ENCODE data around the gene SRRM5. TPM values are rescaled to one million over a fixed set of nuclear protein-coding genes. Genes with fewer than 3 reads are reported as not detected.

Gene SRRM5
- total RNA-seq, 3 donors from 2014 or later (not counting 1 experiment from before 2014, with no cell fraction given), result 0.24 to 0.75 (median 0.50) TPM

DNA sequence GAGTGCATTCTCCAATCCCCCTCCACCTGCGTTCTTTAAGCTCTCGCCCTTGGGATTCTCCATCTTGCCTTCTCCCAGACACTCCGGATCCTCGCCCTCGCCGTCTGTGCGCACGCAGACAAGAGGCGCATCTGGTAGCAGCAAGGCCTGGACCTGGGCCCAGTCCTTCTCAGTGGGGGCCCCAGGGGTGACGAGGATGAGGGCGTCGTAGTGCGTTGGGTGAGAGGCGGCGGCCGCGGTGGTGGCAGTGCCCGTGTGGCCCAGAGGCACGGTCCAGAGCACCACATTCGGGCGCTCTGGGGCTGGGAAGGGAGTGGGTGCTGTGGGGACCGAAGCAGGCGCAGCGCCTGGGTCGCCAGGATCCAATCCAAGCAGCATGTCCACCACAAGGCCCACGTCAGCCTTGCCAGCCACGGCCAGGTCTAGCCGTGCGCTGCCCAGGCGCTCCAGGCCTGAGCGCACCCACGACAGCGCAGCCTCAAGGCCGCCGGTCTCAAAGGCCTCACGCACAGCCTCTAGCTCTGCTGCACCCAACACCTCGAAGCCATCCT, 19.0 kb upstream of the SRRM5 start:
- no peaks in the 10 kb centered on the region for H3K27me3 Mint-ChIP-seq (ENCODE audit: low read depth in 2 of 2)
- H3K36me3 Mint-ChIP-seq, result no peaks in the 10 kb centered on the region
- H3K4me3 Mint-ChIP-seq, result peak overlapping the region; percentile 39
- TF ChIP-seq, protein P1, sequence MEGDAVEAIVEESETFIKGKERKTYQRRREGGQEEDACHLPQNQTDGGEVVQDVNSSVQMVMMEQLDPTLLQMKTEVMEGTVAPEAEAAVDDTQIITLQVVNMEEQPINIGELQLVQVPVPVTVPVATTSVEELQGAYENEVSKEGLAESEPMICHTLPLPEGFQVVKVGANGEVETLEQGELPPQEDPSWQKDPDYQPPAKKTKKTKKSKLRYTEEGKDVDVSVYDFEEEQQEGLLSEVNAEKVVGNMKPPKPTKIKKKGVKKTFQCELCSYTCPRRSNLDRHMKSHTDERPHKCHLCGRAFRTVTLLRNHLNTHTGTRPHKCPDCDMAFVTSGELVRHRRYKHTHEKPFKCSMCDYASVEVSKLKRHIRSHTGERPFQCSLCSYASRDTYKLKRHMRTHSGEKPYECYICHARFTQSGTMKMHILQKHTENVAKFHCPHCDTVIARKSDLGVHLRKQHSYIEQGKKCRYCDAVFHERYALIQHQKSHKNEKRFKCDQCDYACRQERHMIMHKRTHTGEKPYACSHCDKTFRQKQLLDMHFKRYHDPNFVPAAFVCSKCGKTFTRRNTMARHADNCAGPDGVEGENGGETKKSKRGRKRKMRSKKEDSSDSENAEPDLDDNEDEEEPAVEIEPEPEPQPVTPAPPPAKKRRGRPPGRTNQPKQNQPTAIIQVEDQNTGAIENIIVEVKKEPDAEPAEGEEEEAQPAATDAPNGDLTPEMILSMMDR (IDR thresholded peaks at IDR 0.05), result no peak
- Histone ChIP-seq H3K4me1 (ENCODE audit: control insufficient read depth, insufficient read depth, low read length) (peaks cover 35% of the 10 kb centered on the region), H3K9me3 (ENCODE audit: control insufficient read depth, insufficient read depth, low read length) (no peaks in the 10 kb centered on the region), H3K4me3 (ENCODE audit: low read length) (no peak overlapping the region), H3K27me3 (ENCODE audit: control insufficient read depth, insufficient read depth, low read length) (no peaks in the 10 kb centered on the region), H3K36me3 (ENCODE audit: control insufficient read depth, insufficient read depth, low read length) (peaks cover 11% of the 10 kb centered on the region), H3K27ac (ENCODE audit: low read length) (no peak overlapping the region)
- H3K27ac Mint-ChIP-seq, result peak overlapping the region in 1 of 2 donors; percentile 86
- intact Hi-C loops (cut with micrococcal nuclease), result no loop called here
- H3K4me1 Mint-ChIP-seq, result peaks cover 39 to 61% of the 10 kb centered on the region in 2 donors
- ATAC-seq, result no peak
- whole genome bisulfite sequencing (ENCODE audit: insufficient coverage), result 97% methylated on average over 37 of the region's 37 CpGs
- no peak for DNase-seq
- H3K9me3 Mint-ChIP-seq, result no peaks in the 10 kb centered on the region

DNA sequence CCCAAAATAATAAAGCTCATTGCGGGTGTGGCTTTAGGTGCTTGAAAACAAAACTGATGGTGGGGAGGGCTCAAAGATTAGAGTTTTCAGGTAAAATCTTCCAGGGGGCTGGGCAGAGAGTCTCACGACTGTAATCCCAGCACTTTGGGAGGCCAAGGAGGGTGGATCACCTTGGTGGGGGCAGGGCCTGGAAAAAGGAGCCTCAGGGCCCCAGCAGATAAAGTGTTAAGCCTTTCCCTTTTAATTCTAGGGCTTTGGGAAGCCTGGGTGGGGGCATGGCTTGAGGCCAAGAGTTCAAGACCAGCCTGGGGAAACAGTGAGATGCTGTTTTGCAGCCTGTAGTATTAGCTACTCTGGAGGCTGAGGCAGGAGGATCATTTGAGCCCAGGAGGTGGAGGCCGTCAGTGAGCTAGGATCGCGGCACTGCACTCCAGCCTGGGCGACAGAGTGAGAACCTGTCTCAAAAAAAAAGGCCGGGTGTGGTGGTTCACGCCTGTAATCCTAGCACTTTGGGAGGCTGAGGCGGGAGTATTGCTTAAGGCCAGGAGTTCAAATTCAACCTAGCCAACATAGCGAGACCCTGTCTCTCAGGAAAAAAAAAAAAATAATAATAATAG, 17.7 kb upstream of the SRRM5 start:
- H3K9me3 Mint-ChIP-seq, result no peaks in the 10 kb centered on the region
- ATAC-seq (no peak), DNase-seq (no peak)
- intact Hi-C loops (cut with micrococcal nuclease), result loop anchor here (1.0 kb wide), 2 partner anchors 39 to 60 kb away; no protein-coding TSS in a partner anchor
- Histone ChIP-seq H3K4me1 (ENCODE audit: control insufficient read depth, insufficient read depth, low read length) (peaks cover 35% of the 10 kb centered on the region), H3K9me3 (ENCODE audit: control insufficient read depth, insufficient read depth, low read length) (no peaks in the 10 kb centered on the region), H3K27me3 (ENCODE audit: control insufficient read depth, insufficient read depth, low read length) (no peaks in the 10 kb centered on the region), H3K36me3 (ENCODE audit: control insufficient read depth, insufficient read depth, low read length) (peaks cover 15% of the 10 kb centered on the region), H3K4me3 (ENCODE audit: low read length) (peak overlapping the region; percentile 64), H3K27ac (ENCODE audit: low read length) (no peak overlapping the region)
- H3K27me3 Mint-ChIP-seq (ENCODE audit: low read depth in 2 of 2), result no peaks in the 10 kb centered on the region
- WGBS (ENCODE audit: insufficient coverage), result 93% methylated on average over 10 of the region's 10 CpGs
- peak overlapping the region; percentile 98 to 100 for H3K27ac Mint-ChIP-seq
- H3K4me1 Mint-ChIP-seq, result peaks cover 44 to 62% of the 10 kb centered on the region in 2 donors
- TF ChIP-seq, protein P1 (IDR thresholded peaks at IDR 0.05), result no peak
- no peaks in the 10 kb centered on the region for H3K36me3 Mint-ChIP-seq
- H3K4me3 Mint-ChIP-seq, result peak overlapping the region; percentile 97

GRCh38 chr19:43594710-43595604, 16.9 kb upstream of the SRRM5 start:
- peaks cover 44 to 54% of the 10 kb centered on the region in 2 donors for H3K4me1 Mint-ChIP-seq
- Histone ChIP-seq H3K4me1 (ENCODE audit: control insufficient read depth, insufficient read depth, low read length) (peaks cover 35% of the 10 kb centered on the region), H3K27me3 (ENCODE audit: control insufficient read depth, insufficient read depth, low read length) (no peaks in the 10 kb centered on the region), H3K9me3 (ENCODE audit: control insufficient read depth, insufficient read depth, low read length) (no peaks in the 10 kb centered on the region), H3K36me3 (ENCODE audit: control insufficient read depth, insufficient read depth, low read length) (peaks cover 22% of the 10 kb centered on the region), H3K4me3 (ENCODE audit: low read length) (peak overlapping the region; percentile 64), H3K27ac (ENCODE audit: low read length) (peak overlapping the region; percentile 89)
- H3K27me3 Mint-ChIP-seq (ENCODE audit: low read depth in 2 of 2), result no peaks in the 10 kb centered on the region
- no peaks in the 10 kb centered on the region for H3K9me3 Mint-ChIP-seq
- DNase-seq (peak; percentile 71 to 91), ATAC-seq (peak; percentile 60 to 75 (median 64))
- peak overlapping the region; percentile 98 to 100 for H3K27ac Mint-ChIP-seq
- TF ChIP-seq, protein P1 (IDR thresholded peaks at IDR 0.05), result peak; percentile 96
- intact Hi-C loops (cut with micrococcal nuclease), result loop anchor here (1.0 to 5.0 kb wide), 3 partner anchors 40 to 148 kb away; no protein-coding TSS in a partner anchor
- H3K36me3 Mint-ChIP-seq, result no peaks in the 10 kb centered on the region
- peak overlapping the region; percentile 97 for H3K4me3 Mint-ChIP-seq
- 1% methylated on average over 64 of the region's 64 CpGs for WGBS (ENCODE audit: insufficient coverage)
